Measurements from ENCODE around the gene NOXO1.
"Not testable (repeated sequence)": the region's sequence is repeated elsewhere in the genome, so short reads cannot be mapped to it uniquely, and the experiment has no call there.

NOXO1 gene

GRCh38 chr16:1942047-1942809 is 39.0 kb downstream of the NOXO1 start:
- DNase-seq (ENCODE audit: low read depth), result no peak

- DNase-seq (ENCODE audit: low read depth), result no peak
These were observed 39.9 kb downstream of the NOXO1 start for GRCh38 chr16:1941162-1942046.

DNA sequence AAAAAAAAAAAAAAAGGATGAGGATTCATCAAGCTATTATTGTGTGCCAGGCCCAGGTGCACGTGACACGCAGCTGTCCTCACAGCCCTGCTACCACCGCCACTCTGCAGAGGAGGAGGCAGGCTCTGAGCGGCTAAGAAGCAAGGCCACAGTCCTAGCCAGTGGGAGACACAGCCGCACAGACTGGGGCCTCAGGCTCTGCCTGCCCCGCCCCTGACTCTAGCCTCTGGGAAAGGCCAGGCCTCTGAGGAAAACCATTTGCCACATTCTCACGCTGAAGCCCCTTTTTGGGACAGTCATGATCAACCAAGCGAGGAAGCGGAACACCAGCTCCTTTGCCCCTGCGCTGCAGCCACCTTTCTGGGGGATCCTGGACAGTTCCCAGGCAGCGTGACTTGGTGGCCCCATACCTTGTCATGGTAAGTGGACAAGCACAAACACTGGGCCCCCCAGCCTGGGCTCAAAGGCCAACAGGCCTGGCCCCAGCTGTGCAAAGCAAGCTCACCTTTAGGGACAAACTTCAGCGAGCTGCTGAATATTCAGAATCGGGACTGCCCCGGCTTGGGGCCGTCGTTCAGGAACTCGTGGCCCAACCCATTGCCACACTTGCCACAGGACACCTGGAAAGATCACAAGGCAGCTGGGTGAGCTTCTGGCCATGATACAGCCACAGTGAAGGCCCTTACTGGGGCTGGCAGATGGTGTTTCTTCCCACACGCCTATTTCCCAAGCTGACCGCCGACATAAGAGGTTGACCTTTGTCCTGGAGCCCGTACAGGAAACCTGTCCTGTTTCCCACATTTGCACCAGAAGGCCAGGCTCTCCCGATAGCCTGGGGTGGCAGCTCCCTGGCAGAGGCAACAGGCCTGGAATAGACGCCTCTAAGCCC is 40.8 kb downstream of the NOXO1 start:
- DNase-seq (ENCODE audit: low read depth), result no peak

DNA sequence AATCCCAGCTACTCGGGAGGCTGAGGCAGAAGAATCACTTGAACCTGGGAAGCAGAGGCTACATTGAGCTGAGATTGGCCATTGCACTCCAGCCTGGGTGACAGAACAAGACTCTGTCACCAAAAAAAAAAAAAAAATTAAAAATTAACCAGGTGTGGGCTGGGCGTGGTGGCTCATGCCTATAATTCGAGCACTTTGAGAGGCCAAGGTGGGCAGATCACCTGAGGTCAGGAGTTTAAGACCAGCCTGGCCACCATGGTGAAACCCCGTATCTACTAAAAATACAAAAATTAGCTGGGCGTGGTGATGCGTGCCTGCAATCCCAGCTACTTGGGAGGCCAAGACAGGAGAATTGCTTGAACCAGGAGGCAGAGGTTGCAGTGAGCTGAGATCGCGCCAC is 41.4 kb downstream of the NOXO1 start:
- DNase-seq (ENCODE audit: low read depth), result not testable (repeated sequence)

DNA sequence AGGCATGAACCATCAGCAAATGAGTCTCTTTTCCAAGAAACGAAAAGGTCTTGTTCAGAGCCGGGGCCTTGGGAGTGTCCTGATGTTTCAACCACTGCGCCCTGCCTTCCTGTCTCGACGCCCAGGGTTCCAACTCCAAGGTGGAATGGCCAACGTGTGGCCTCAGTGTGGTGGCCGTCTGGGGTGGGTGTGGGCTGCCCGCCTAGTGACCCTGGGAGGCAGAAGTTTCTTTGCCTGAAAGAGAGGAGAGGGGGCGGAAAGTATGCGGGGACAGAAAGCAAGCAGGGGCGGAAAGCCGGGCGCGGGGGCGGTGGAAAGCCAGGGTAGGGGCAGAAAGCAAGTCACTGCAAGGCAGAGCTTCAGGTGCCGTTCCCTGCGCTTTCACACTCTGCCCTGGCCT is 42.4 kb downstream of the NOXO1 start:
- DNase-seq (ENCODE audit: low read depth), result no peak

- DNase-seq (ENCODE audit: low read depth), result no peak
These were observed 43.0 kb downstream of the NOXO1 start for GRCh38 chr16:1938316-1938715.

GRCh38 chr16:1936945-1937479 is 44.3 kb downstream of the NOXO1 start:
- no peak for DNase-seq (ENCODE audit: low read depth)

GRCh38 chr16:1933097-1933661 is 48.1 kb downstream of the NOXO1 start:
- DNase-seq (ENCODE audit: low read depth), result no peak

DNA sequence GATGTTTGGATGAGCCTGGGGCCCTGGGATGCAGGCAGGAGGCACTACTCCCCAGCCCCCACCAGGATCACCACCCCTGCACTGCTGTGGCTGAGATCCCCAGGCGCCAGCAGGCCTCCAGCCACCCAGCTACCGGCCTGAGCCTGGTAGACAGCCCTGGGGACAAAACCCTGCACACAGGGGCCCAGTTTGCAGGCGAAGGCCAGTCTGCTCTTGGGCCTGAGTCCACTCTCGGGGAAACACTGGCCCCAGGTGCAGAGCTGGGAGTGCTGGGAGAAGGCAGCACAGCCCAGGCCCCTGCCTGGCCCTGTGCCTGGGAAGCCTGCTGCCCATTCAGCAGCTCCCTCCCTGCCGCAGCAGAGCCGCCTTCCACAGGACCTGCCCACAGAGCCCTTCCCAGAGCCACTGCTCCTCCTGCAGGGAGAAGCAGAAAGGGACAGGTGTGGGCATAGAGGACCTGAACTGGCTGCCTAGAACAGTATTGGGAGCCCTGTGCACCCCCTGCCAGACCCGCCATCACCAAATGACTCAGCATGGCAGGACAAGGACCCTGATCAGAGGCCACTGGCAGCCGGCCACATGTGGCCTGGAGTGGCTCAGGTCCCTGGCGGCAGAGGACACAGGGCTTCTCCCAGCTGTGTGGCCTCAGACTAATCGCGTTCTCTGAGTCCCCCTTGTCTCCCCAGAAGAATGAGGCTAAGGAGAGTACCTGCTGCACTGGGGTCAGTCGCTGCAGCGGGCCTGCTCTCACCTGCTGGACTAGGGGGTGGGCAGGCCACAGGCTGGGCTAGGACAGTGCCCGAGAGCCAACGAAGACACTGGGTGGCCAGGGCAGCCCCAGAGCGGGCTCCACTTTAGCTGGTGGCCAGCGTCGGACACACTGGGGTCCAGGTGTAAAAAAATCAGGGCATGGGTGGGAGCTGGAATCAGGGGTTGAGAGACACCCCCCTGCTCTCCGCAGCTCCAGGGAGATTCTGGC is 48.9 kb downstream of the NOXO1 start:
- DNase-seq (ENCODE audit: low read depth), result no peak

DNA sequence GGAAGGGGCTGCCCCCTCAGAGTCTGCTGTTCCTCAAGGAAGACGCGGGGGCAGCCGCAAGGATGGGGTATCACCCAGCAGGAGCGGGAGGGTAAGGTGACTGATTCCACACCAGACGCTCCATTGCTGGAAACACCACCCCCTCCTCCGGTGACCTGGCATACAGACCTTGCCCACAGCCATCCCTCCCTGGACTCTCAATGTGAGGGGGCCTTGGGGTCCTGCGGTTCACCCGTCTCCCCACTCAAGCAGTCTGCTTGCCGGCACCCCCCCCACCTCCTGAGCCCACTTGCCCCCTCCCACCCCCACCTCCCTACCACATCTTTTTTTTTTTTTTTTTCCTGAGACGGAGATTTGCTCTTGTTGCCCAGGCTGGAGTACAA is 50.9 kb downstream of the NOXO1 start:
- DNase-seq (ENCODE audit: low read depth), result no peak

- DNase-seq (ENCODE audit: low read depth), result peak; percentile 60
These were observed 51.5 kb downstream of the NOXO1 start for GRCh38 chr16:1929578-1930337.

GRCh38 chr16:1929105-1929504 is 52.2 kb downstream of the NOXO1 start:
- DNase-seq (ENCODE audit: low read depth), result no peak
